Measurements from ENCODE around the gene APOBEC2. TPM values are rescaled to one million over a fixed set of nuclear protein-coding genes. Genes with fewer than 3 reads are reported as not detected.

The APOBEC2 gene
- total RNA-seq, 1 donor from 2014 or later = not detected

GRCh38 chr6:41023114-41023513, 29.9 kb upstream of the APOBEC2 start:
- no peak for TF ChIP-seq CTCF (IDR thresholded peaks at IDR 0.05; ENCODE audit: insufficient read depth, low read length, poor library complexity, severe bottlenecking)
- Histone ChIP-seq H3K36me3 (ENCODE audit: control insufficient read depth, insufficient read depth, low read length) (no peaks in the 10 kb centered on the region), H3K4me3 (ENCODE audit: low read depth, low read length) (no peak overlapping the region), H3K27me3 (ENCODE audit: control insufficient read depth, insufficient read depth, low read length) (no peaks in the 10 kb centered on the region)
- no peak for DNase-seq (ENCODE audit: low read depth)

GRCh38 chr6:41025966-41026530, 27.0 kb upstream of the APOBEC2 start:
- Histone ChIP-seq H3K36me3 (ENCODE audit: control insufficient read depth, insufficient read depth, low read length) (no peaks in the 10 kb centered on the region), H3K27me3 (ENCODE audit: control insufficient read depth, insufficient read depth, low read length) (no peaks in the 10 kb centered on the region), H3K4me3 (ENCODE audit: low read depth, low read length) (no peak overlapping the region)
- TF ChIP-seq CTCF (IDR thresholded peaks at IDR 0.05; ENCODE audit: insufficient read depth, low read length, poor library complexity, severe bottlenecking) = no peak
- no peak for DNase-seq (ENCODE audit: low read depth)

- peak overlapping the region; percentile 42 for H3K4me3 ChIP-seq (ENCODE audit: low read depth, low read length)
- H3K27me3 ChIP-seq (ENCODE audit: control insufficient read depth, insufficient read depth, low read length) = no peaks in the 10 kb centered on the region
- DNase-seq (ENCODE audit: low read depth) = no peak
- no peaks in the 10 kb centered on the region for H3K36me3 ChIP-seq (ENCODE audit: control insufficient read depth, insufficient read depth, low read length)
- no peak for TF ChIP-seq CTCF (IDR thresholded peaks at IDR 0.05; ENCODE audit: insufficient read depth, low read length, poor library complexity, severe bottlenecking)
Measured at GRCh38 chr6:41027241-41027640, 25.8 kb upstream of the APOBEC2 start.

GRCh38 chr6:41027799-41028560, 25.0 kb upstream of the APOBEC2 start:
- H3K4me3 ChIP-seq (ENCODE audit: low read depth, low read length) = peak overlapping the region; percentile 42
- DNase-seq (ENCODE audit: low read depth) = no peak
- peak; percentile 87 for TF ChIP-seq CTCF (IDR thresholded peaks at IDR 0.05; ENCODE audit: insufficient read depth, low read length, poor library complexity, severe bottlenecking)
- no peaks in the 10 kb centered on the region for H3K36me3 ChIP-seq (ENCODE audit: control insufficient read depth, insufficient read depth, low read length)
- no peaks in the 10 kb centered on the region for H3K27me3 ChIP-seq (ENCODE audit: control insufficient read depth, insufficient read depth, low read length)

GRCh38 chr6:41028561-41029412, 24.2 kb upstream of the APOBEC2 start:
- H3K4me3 ChIP-seq (ENCODE audit: low read depth, low read length) = peak overlapping the region; percentile 42
- no peak for DNase-seq (ENCODE audit: low read depth)
- no peaks in the 10 kb centered on the region for H3K36me3 ChIP-seq (ENCODE audit: control insufficient read depth, insufficient read depth, low read length)
- no peaks in the 10 kb centered on the region for H3K27me3 ChIP-seq (ENCODE audit: control insufficient read depth, insufficient read depth, low read length)
- no peak for TF ChIP-seq CTCF (IDR thresholded peaks at IDR 0.05; ENCODE audit: insufficient read depth, low read length, poor library complexity, severe bottlenecking)
